AML-193 (cell line): ENCODE results near the gene EIF4A2.
"Not testable (repeated sequence)": the region's sequence is repeated elsewhere in the genome, so short reads cannot be mapped to it uniquely, and the experiment has no call there.

Source experiments
- DNase-seq, 2 experiments: peaks; one replicate each; lab custom pipeline; 2025; lab: John Stamatoyannopoulos, UW

EIF4A2 gene

DNA sequence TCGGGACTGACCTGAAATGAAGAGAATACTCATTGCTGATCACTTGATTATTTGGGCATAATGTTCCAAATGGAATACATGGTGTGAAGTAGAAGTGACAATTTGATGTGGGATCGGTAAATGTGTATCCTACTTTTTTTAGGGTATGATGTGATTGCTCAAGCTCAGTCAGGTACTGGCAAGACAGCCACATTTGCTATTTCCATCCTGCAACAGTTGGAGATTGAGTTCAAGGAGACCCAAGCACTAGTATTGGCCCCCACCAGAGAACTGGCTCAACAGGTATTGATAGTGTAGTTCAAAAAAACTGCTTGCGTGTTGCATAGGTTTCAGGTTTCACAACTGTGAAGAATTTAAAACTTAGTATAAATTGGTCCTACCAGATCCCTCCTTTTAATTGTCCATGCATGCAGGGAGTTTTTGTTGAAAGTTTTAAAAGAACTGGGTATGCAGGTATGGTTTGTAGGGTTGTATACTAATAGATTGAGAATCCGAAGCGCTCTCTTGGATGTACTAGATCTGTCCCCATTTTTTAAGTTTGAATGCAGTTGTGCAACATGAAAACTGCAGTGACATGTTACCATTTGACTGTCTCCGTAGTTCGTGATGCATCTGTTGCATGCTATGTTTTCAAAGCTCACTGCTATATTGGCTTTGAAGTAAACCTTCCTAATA is 1.6 kb downstream of the EIF4A2 start:
- no peak for DNase-seq

DNA sequence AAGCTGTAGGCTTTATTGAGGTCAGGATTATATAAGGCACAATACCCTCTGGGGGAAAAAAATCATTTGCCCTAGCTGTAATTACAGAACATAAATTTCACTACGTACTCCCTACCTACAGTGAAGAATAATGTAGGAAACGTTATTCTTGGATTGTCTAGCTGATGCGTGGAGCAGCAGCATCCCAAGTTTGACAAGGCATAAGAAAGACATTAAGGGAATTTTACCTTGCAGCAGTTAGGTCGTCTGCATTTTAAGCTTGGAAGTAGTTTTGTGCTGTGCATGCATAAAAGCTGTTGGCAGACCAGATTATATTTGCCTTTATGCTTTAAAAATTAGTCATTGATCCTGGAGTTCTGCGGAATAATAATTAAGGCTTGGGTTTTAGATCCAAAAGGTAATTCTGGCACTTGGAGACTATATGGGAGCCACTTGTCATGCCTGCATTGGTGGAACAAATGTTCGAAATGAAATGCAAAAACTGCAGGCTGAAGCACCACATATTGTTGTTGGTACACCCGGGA is 2.2 kb downstream of the EIF4A2 start:
- no peak for DNase-seq

DNA sequence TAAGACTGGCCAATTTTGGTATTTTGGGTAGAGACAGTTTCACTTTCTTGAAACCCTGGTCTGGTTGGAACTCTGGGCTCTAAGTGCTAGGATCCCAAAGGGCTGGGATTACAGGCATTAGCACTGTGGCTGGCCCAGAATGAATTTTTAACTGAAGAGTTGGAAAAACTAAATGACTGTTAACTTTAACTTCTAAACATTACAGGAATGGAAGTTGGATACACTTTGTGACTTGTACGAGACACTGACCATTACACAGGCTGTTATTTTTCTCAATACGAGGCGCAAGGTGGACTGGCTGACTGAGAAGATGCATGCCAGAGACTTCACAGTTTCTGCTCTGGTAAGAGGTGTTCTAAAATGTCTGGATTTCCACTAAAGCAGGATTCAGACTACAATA is 3.5 kb downstream of the EIF4A2 start:
- no peak for DNase-seq

DNA sequence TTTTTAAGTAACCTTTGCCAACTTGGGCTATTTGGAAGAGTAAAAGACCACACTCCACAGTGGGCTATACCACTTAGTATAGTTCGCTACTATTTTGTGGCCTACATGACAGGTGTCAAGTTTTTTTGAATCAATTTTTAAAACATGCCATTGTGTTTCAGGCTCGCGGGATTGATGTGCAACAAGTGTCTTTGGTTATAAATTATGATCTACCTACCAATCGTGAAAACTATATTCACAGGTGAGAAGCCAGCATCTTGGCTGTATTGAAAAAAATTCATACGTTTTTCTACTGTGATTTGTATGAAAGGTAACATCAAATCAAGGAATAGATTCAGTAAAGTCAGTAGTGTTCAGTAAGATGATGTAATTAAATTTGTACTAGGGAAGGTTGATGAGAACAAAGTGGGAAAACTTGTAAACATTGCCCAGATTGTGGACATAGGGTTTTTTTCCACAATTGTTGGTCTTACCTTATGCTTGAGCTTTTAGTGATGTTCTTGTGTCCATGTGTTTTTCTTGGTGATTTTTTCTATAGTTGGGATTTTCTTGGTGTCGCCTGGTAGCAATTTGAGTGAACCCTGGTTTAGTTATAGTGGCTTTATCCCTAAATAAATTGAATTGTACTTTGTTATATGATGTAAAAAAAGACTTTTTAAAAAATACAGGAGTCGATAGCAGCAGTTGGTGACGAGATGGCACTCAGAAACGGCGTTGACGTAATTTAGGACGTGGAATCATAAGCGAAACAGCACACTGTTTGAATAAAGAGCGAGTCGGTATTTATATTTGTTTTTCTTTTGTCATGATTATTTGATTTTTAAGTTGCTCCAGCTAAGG is 4.5 kb downstream of the EIF4A2 start:
- no peak for DNase-seq

DNA sequence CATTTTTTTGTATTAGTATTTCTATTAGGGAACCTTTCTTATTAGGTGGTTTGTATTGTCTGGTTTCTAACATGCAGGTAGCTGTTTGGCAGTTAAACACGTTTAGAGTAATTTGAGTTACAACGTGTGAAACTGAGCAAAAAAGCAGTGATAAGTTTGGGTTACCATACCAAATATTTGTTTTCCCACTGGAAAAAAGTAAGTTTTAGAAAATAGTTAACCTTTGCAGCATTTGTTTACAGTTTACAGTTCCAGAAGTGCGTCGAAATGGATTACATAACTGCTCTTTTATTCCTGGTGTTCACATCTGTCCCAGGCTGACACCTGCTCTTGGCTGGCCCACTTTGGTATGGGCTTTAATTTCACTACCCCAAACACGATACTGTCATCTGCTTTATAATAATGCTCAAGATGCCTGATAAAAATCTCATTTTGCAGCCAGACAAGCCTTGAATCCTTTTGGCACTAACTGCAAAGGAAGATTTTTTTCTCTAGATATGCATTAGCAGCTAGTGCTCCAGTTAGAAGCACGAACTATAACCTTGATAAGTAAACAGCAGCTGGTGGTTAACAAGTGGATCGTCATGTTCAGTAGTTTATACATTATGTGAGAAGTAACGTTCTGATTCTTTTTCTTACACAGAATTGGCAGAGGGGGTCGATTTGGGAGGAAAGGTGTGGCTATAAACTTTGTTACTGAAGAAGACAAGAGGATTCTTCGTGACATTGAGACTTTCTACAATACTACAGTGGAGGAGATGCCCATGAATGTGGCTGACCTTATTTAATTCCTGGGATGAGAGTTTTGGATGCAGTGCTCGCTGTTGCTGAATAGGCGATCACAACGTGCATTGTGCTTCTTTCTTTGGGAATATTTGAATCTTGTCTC is 5.3 kb downstream of the EIF4A2 start:
- no peak for DNase-seq

DNA sequence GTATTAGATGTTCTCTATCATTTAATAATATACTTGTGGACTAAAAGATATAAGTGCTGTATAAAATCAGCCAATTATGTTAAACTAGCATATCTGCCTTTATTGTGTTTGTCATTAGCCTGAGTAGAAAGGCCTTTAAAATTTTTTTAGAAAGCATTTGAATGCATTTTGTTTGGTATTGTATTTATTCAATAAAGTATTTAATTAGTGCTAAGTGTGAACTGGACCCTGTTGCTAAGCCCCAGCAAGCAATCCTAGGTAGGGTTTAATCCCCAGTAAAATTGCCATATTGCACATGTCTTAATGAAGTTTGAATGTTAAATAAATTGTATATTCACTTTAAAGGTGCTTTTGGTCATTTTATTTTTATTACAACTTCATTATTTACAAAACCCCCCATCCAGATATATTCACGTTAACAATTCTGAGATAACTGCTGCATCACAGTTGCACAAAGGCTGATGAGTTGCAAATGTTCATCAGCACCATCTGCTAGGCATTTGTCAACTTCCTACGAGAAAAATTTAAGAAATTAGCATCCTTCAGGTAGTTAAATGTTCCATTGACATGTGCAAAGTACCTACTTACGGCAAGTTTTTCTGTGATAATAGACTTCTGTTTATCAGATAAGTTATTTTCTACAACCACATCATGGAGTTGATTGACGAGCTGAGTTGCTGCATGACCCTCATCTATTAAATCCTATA is 6.3 kb downstream of the EIF4A2 start:
- DNase-seq: no peak

DNA sequence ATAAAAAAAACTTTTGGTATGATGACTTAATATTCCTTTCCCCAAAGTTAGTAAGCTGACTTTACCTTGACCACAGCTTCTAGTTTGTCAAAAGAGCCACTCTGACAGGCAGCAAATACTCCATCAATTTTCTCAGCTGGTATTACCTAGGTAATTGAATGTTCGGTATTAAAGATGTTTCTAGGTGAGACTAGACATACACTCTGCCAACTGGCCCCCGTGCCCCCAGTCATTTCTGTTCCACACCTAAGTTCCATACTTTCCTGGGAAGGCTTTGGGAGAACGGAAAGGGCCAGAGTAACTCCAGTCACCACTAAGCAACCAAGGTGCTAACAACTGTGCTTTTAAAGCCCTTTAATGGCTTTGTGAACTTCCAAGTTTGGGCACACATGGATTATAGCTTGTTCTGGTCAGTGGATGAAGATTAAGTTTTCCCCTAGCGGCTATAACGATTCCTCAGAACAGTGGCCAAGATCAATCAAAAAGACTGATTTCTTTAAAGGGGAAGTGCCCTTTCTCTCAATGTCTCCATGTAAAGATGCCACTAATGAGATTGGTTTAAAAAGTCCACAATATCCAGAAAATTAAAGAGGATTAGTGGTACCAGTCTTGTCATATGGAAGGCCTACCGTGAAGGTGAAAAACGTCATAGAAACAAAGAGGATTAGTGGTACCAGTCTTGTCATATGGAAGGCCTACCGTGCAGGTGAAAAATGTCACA is 7.0 kb downstream of the EIF4A2 start:
- peak; percentile 27 to 40 for DNase-seq

DNA sequence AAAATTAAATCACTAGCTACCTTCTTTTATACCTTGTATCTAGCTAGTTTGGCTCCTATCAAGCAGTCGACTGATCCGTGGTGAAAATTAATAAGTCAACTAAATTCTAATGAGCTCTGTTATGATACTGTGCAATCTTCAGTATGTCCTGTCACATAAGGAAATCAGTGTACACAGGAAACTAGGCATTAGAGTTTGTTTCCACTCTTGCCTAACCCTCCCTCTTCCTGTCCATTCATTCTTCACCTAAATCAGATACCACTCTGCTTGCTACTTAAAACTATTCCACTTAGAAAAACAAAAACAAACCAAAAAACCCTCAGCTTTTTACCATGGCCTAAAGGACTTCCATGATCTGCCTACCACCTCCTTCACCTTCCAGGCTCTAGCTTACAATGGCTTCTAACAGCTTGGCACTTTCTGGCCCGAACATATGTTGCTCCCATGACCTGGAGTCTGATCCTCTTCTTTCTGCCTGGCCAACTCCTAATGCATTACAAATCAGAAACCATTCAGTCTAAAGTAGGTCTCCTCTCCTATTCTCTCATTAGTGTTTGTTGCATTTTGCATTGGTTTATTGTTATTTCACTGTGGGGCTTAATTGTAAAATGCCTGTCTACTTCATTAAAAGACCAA is 15.0 kb downstream of the EIF4A2 start:
- peak; percentile 21 to 51 for DNase-seq

DNA sequence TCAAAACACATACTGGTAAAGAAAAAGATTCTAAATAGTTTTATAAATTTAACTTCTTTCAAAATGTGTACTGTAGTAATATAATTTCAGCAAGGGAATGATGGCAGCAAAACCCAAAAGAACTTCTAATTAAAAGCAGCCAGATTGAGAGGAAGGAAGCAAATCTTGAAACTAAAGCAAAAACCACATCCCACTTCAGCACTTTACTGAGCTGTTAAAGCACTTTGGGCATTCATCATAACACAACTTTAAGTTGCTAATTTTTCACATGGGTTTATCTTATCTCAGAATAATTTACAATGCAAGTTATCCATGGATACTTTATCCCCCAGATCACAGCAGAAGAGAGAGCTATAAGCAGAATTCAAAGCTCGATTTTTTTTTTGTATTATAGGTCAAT is 16.9 kb downstream of the EIF4A2 start:
- no peak for DNase-seq

DNA sequence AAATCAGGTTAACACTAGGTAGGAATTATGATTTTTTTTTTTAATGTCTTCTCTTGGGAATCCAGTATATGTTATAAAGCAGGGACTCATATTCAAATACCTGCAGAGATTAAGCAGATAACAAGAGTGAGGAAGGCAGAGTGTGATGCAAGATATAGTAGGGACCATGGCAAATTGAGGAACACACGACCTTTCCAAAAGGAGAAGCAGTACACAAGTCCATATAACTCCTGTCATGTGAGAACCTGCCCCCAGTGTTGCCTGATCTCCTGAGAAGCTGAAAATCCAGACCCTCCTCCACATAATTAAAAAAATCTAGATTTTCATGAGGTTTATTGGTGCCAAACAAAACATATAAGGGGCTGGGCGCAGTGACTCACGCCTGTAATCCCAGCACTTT is 19.3 kb downstream of the EIF4A2 start:
- peak in 1 of 2 experiments; percentile 15 for DNase-seq

DNA sequence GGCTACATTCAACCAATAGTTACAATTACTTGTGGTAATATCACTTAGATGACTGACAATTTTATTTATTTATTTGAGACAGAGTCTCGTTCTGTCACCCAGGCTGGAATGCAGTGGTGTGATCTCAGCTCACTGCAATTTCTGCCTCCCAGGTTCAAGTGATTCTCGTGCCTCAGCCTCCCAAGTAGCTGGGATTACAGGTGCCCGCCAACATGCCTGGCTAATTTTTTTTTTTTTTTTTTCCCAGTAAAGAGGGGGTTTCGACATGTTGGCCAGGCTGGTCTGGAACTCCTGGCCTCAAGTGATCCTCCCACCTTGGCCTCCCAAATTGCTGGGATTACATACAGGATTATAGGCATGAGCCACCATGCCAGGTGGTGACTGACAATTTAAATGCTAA is 20.1 kb downstream of the EIF4A2 start:
- not testable (repeated sequence) for DNase-seq

DNA sequence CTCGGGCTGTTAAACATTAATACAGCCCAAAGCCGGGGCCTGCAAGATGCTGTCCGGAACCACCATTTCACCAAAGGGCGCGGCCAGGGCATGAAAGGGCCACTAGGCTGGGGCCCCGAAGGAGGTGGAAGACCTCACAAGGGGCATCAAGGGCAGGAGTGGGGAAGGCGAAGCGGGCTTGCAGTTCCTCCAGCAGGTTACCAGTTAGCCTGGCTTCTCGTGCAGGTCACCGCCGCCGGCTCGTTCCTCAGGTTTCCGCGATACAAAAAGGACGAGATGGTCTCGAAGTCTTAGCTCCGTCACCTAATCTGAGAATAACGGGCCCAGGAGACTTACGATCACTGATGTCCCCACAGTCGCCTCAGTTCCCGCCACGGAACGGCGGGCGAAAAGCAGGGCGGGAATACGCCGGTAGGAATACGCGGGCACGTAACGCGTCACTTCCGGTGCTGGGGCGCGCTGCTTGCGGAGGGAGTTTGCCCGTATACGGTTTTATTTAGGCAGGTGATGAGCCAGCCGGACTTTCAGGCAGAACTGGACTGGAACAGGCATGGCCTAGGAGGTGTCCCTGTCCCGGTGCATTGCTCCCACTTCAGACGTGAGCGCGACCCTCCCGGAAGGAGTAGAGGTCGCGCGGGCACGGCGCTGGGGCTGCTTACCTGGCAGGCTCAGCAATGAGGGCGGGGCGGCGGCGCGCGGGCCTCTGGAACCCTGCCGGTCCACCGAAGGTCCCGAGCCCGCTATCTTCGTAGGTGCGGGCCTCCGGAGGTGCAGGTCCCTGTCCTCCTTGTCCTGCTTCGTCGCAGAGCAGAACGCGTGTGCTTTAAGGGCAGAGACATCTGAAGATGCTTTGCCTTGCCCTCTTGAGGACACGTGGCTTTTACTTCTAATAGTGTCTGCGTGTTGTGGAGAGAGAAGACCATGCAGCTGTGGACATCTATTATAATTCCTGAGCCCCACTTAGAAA is 23.0 kb downstream of the EIF4A2 start, which contains the start of gene RFC4:
TSS of gene RFC4 (minus strand) at position 394 of the 967 bp plus-strand sequence. CDS start 1,769 bp downstream, outside the sequence.
- peak; percentile 86 to 87 for DNase-seq

DNA sequence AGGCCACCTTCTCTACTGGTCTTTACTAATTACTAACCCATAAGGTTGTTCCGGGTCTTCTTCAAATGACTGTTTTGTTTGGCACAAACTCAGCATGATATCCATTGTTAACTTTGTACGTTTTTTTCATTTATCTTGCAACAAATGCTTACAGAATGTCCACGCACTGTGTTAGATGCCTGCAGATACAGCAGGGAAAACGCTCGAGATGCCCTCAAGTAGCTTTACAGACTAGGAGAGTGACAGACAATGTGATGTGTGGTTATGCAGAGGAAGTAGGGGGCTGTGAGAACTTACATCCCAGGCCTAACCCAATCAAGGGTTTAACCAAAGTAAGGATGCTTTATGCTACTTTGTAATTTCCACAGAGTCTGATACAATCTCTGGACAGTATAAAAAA is 23.9 kb downstream of the EIF4A2 start:
- peak in 1 of 2 experiments; percentile 18 for DNase-seq

DNA sequence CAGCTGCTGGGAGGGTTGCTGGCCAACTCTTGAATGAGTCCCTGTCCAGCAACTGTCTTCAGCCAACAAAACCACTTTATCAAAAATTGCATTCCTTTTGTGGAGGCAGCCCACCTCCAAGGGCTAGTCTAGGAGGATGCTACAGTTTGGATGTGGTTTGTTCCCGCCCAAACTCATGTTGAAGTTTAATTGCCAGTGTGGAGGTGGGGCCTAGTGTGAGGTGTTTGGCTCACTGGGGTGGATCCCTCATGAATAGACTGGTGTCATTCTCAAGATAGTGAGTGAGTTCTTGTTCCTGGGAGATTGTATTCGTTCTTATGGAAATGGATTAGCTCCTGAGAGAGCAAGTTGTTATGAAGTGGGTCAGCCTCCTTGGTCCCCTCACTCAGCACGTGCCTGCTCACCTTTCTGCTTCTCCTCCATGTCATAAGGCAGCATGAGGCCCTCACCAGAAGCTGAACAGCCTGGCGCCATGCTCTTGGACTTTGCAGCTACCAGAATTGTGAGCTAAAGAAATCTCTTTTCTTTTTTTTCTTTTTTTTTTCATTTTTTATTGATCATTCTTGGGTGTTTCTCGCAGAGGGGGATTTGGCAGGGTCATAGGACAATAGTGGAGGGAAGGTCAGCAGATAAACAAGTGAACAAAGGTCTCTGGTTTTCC is 27.1 kb downstream of the EIF4A2 start:
- DNase-seq: no peak

DNA sequence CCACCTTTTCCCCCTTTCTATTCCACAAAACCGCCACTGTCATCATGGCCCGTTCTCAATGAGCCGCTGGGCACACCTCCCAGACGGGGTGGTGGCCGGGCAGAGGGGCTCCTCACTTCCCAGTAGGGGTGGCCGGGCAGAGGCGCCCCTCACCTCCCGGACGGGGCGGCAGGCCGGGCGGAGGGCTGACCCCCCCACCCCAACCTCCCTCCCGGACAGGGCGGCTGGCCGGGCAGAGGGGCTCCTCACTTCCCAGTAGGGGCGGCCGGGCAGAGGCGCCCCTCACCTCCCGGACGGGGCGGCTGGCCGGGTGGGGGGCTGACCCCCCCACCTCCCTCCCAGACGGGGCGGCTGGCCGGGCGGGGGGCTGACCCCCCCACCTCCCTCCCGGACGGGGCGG is 27.9 kb downstream of the EIF4A2 start:
- not testable (repeated sequence) for DNase-seq

DNA sequence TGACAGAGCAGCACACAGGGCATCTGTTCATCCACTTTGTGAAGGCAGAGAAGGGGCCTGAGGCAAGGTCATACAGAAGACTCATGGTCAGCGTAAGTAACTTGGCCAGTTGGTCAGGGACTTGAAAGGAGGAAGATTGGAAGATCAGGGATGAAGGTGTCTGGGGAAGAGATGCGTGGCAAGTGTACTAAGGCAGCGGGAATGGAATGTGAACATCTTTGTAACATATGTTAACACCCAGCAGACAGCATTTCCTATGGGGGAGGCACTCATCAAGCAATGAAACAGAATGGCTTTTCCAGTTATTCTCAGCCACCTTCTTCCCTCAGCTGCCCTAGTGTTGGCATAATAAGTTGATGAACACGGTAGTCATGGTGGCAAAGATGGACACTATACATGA is 30.7 kb downstream of the EIF4A2 start:
- no peak for DNase-seq

DNA sequence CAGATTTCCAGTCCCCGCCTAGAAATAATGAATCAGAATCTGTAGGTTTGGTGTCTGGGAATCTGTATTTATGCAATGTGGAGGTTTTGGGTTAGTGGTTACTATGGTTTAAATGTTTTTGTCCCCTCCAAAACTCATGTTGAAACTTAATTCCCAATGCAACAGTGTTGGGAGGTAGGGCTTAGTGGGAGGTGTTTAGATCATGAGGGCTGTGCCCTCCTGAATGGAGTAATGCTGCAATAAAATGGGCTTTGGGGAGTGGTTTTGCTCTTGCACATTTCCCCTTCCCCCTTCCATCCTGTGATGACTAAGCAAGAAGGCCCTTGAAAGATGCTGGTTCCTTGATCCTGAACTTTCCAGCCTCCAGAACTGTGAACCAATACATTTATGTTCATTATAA is 32.1 kb downstream of the EIF4A2 start:
- DNase-seq: peak; percentile 71 to 85

DNA sequence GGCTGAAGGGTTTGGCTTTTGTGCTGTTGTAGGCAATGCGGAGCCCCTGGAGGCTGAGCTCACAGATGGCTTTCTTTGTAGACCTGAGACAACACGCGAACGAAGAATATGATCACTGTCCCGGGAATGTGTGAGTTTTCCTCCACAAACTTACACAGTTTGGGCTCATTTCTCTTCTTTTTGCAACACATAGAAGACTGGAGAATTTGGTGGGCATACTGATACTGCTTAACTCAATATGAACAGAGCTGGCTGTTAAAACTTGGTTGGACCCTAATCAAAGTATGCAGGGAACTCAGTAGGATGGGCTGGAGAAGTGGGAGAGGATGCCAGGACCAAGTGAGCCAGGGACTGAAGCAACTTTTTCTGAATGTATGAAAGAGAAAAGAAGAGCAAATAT is 35.1 kb downstream of the EIF4A2 start:
- DNase-seq: no peak

DNA sequence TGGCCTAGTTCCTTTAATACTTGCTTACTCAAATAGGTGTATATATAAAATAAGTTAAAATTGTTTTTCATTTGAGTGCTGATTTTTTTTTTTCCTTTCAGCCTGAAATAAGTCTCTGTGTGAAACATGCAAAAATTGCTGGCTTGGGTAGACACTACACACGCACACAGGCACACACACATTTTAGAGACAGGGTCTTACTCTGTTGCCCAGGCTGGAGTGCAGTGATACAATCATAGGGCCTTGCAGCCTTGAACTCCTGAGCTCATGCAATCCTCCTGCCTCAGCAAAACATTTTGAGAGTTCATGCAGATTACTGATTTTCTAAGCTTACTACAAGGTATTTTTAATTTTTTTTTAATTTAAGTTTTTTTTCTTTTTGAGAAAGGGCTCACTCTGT is 35.6 kb downstream of the EIF4A2 start:
- no peak for DNase-seq
